HEK293T (cell line): ENCODE results near the gene INSYN2A.

ENCODE experiments used
- CTCF ChIA-PET: fragments of 350-600 bp; formaldehyde crosslinking; extraction: SDS; loops from one replicate; lab custom pipeline; 2021; ENCODE audit warnings: antibody characterized with exemption, inconsistent platforms; lab: Yijun Ruan, JAX
- POLR2A ChIA-PET: fragments of 350-600 bp; formaldehyde crosslinking; extraction: SDS; loops from one replicate; lab custom pipeline; 2020; ENCODE audit warnings: antibody characterized with exemption, inconsistent platforms; lab: Yijun Ruan, JAX
- DNase-seq: peaks from one replicate; pipeline ENCODE4 v3.0.0; 2012; ENCODE audit warnings: mixed read lengths; ENCODE audit errors: extremely low spot score
- ARNT ChIP-seq: fragments of 450-650 bp; IDR thresholded peaks from 2 replicates; pipeline ENCODE4 v1.6.1; 2017; ENCODE audit warnings: mild to moderate bottlenecking
- BHLHE40 ChIP-seq: fragments of 450-650 bp; IDR thresholded peaks from 2 replicates; pipeline ENCODE4 v1.6.1; 2016; ENCODE audit warnings: mild to moderate bottlenecking, moderate library complexity, borderline replicate concordance
- CTBP1 ChIP-seq: fragments of 450-650 bp; IDR thresholded peaks from 2 replicates; pipeline ENCODE4 v1.6.1; 2016; ENCODE audit warnings: borderline replicate concordance
- ELF4 ChIP-seq: fragments of 450-650 bp; IDR thresholded peaks from 2 replicates; pipeline ENCODE4 v1.6.1; 2017; ENCODE audit warnings: antibody characterized with exemption
- FOXA1 ChIP-seq: fragments of 450-650 bp; IDR thresholded peaks from 2 replicates; pipeline ENCODE4 v1.6.1; 2016; ENCODE audit warnings: mild to moderate bottlenecking
- FOXK2 ChIP-seq: fragments of 450-650 bp; IDR thresholded peaks from 2 replicates; pipeline ENCODE4 v1.6.1; 2016; ENCODE audit warnings: mild to moderate bottlenecking
- FOXM1 ChIP-seq: fragments of 450-650 bp; IDR thresholded peaks from 2 replicates; pipeline ENCODE4 v1.6.1; 2017; ENCODE audit warnings: mild to moderate bottlenecking, borderline replicate concordance
- HDGF ChIP-seq: fragments of 450-650 bp; IDR thresholded peaks from 2 replicates; pipeline ENCODE4 v1.6.1; 2017; ENCODE audit warnings: antibody characterized with exemption, borderline replicate concordance
- L3MBTL2 ChIP-seq: fragments of 450-650 bp; conservative IDR thresholded peaks from 2 replicates; pipeline ENCODE4 v1.6.1; 2016; ENCODE audit warnings: mild to moderate bottlenecking
- LEF1 ChIP-seq: fragments of 450-650 bp; IDR thresholded peaks from 2 replicates; pipeline ENCODE4 v1.6.1; 2017; ENCODE audit warnings: mild to moderate bottlenecking, borderline replicate concordance
- NFRKB ChIP-seq: fragments of 450-650 bp; IDR thresholded peaks from 2 replicates; pipeline ENCODE4 v1.6.1; 2016; ENCODE audit warnings: mild to moderate bottlenecking, moderate library complexity
- PKNOX1 ChIP-seq: fragments of 450-650 bp; IDR thresholded peaks from 2 replicates; pipeline ENCODE4 v1.6.1; 2016
- SP1 ChIP-seq: fragments of 450-650 bp; IDR thresholded peaks from 2 replicates; pipeline ENCODE4 v1.6.1; 2017
- SUZ12 ChIP-seq: fragments of 450-650 bp; IDR thresholded peaks from 2 replicates; pipeline ENCODE4 v1.6.1; 2016; ENCODE audit warnings: mild to moderate bottlenecking
- TARDBP ChIP-seq: fragments of 450-650 bp; IDR thresholded peaks from 2 replicates; pipeline ENCODE4 v1.6.1; 2016
- ZNF384 ChIP-seq: fragments of 450-650 bp; IDR thresholded peaks from 2 replicates; pipeline ENCODE4 v1.6.1; 2016

The INSYN2A gene

GRCh38 chr10:127200646-127201045 is 4.3 kb upstream of the INSYN2A start:
- TF ChIP-seq SP1 (no peak), ARNT (no peak), TARDBP (no peak), LEF1 (no peak), NFRKB (no peak), ELF4 (no peak), FOXK2 (no peak), L3MBTL2 (no peak), PKNOX1 (no peak), SUZ12 (no peak), FOXA1 (no peak), FOXM1 (no peak), HDGF (no peak), CTBP1 (no peak), ZNF384 (no peak), BHLHE40 (no peak)
- DNase-seq: no peak
- CTCF ChIA-PET: no interaction called here
- POLR2A ChIA-PET: no interaction called here

- TF ChIP-seq SUZ12: no peak
- ChIA-PET CTCF (no interaction called here), POLR2A (no interaction called here)
- DNase-seq: no peak
These were observed 2.3 kb upstream of the INSYN2A start for GRCh38 chr10:127198721-127199120.

- CTCF ChIA-PET: no interaction called here
- POLR2A ChIA-PET: no interaction called here
- DNase-seq: no peak
- TF ChIP-seq ARNT: no peak
- TF ChIP-seq ELF4: no peak
- TF ChIP-seq FOXK2: no peak
- no peak for TF ChIP-seq LEF1
- TF ChIP-seq NFRKB: no peak
- TF ChIP-seq L3MBTL2: no peak
- no peak for TF ChIP-seq CTBP1
- no peak for TF ChIP-seq TARDBP
- TF ChIP-seq BHLHE40: no peak
- no peak for TF ChIP-seq FOXA1
- TF ChIP-seq ZNF384: no peak
- TF ChIP-seq HDGF: no peak
- no peak for TF ChIP-seq FOXM1
- no peak for TF ChIP-seq PKNOX1
- TF ChIP-seq SP1: no peak
- no peak for TF ChIP-seq SUZ12
These were observed 1.9 kb upstream of the INSYN2A start for GRCh38 chr10:127198307-127198706.

GRCh38 chr10:127197154-127197432 is 702 bp upstream of the INSYN2A start:
- TF ChIP-seq HDGF: no peak
- no peak for TF ChIP-seq FOXM1
- TF ChIP-seq NFRKB: no peak
- no peak for TF ChIP-seq ZNF384
- no peak for TF ChIP-seq ELF4
- TF ChIP-seq FOXA1: no peak
- TF ChIP-seq SP1: no peak
- no peak for TF ChIP-seq FOXK2
- no peak for TF ChIP-seq CTBP1
- TF ChIP-seq PKNOX1: no peak
- no peak for TF ChIP-seq L3MBTL2
- TF ChIP-seq BHLHE40: no peak
- TF ChIP-seq LEF1: no peak
- TF ChIP-seq ARNT: no peak
- no peak for TF ChIP-seq SUZ12
- no peak for TF ChIP-seq TARDBP
- POLR2A ChIA-PET: no interaction called here
- CTCF ChIA-PET: interaction anchor here (0.6 to 1.0 kb wide), 2 partner anchors 9 to 146 kb away, joined by 3 to 5 read pairs; no protein-coding TSS in a partner anchor
- DNase-seq: no peak

- TF ChIP-seq CTBP1: no peak
- no peak for TF ChIP-seq FOXK2
- no peak for TF ChIP-seq FOXA1
- TF ChIP-seq L3MBTL2: no peak
- TF ChIP-seq ELF4: no peak
- TF ChIP-seq SP1: no peak
- no peak for TF ChIP-seq ZNF384
- no peak for TF ChIP-seq LEF1
- TF ChIP-seq FOXM1: no peak
- TF ChIP-seq SUZ12: no peak
- TF ChIP-seq PKNOX1: no peak
- no peak for TF ChIP-seq HDGF
- TF ChIP-seq ARNT: no peak
- TF ChIP-seq TARDBP: no peak
- no peak for TF ChIP-seq NFRKB
- TF ChIP-seq BHLHE40: no peak
- POLR2A ChIA-PET: no interaction called here
- CTCF ChIA-PET: no interaction called here
- peak; percentile 15 for DNase-seq
These were observed 665 bp downstream of the INSYN2A start for GRCh38 chr10:127195571-127196281.

- TF ChIP-seq LEF1: no peak
- TF ChIP-seq NFRKB: no peak
- TF ChIP-seq SP1: no peak
- TF ChIP-seq SUZ12: no peak
- TF ChIP-seq PKNOX1: no peak
- TF ChIP-seq ELF4: no peak
- no peak for TF ChIP-seq FOXA1
- TF ChIP-seq ZNF384: no peak
- TF ChIP-seq BHLHE40: no peak
- TF ChIP-seq FOXM1: no peak
- no peak for TF ChIP-seq L3MBTL2
- no peak for TF ChIP-seq ARNT
- no peak for TF ChIP-seq HDGF
- no peak for TF ChIP-seq FOXK2
- no peak for TF ChIP-seq TARDBP
- TF ChIP-seq CTBP1: no peak
- ChIA-PET POLR2A (no interaction called here), CTCF (no interaction called here)
- DNase-seq: no peak
These were observed 1.3 kb downstream of the INSYN2A start for GRCh38 chr10:127195041-127195506.
